A673 (cell line): ENCODE results near the gene KHDRBS1. TPM values are rescaled to one million over a fixed set of nuclear protein-coding genes. Genes with fewer than 3 reads are reported as not detected.
"Not testable (repeated sequence)": the region's sequence is repeated elsewhere in the genome, so short reads cannot be mapped to it uniquely, and the experiment has no call there.

Source experiments
- BruUV-seq: library from RNA; stranded (reverse); fragments of 400-500 nt; replicated peaks from 2 replicates; lab custom pipeline; 2021; lab: Mats Ljungman, UMichigan
- CTCF ChIA-PET: fragments of 300-600 bp; sonication (Branson Sonifier 250); formaldehyde crosslinking; loops from one replicate; lab custom pipeline; 2022; ENCODE audit warnings: antibody characterized with exemption; lab: Charles Lee
- POLR2A ChIA-PET: fragments of 300-600 bp; sonication (Branson Sonifier 250); formaldehyde crosslinking; loops from one replicate; lab custom pipeline; 2022; ENCODE audit warnings: antibody characterized with exemption; ENCODE audit not compliant: low non-redundant PET; lab: Charles Lee
- DNase-seq: peaks from one replicate; pipeline ENCODE4 v3.0.0-alpha.2; 2015; ENCODE audit warnings: low spot score
- H3K27ac ChIP-seq: fragments of 200-600 bp; sonication (generic); 2 replicates; pipeline ENCODE4 v1.5.1; 2016; ENCODE audit warnings: mixed run types, low read depth, mild to moderate bottlenecking, mixed read lengths, antibody characterized with exemption, low read length; ENCODE audit not compliant: poor library complexity, severe bottlenecking
- H3K27me3 ChIP-seq: fragments of 200-600 bp; sonication (generic); replicated peaks from 2 replicates; pipeline ENCODE4 v1.6.1; 2017; ENCODE audit warnings: mixed run types, low read depth, mild to moderate bottlenecking, mixed read lengths, antibody characterized with exemption, low read length; ENCODE audit not compliant: insufficient read depth, poor library complexity
- H3K36me3 ChIP-seq: fragments of 200-600 bp; sonication (generic); 2 replicates; pipeline ENCODE4 v1.6.1; 2016; ENCODE audit warnings: mixed run types, mild to moderate bottlenecking, mixed read lengths, antibody characterized with exemption, low read length; ENCODE audit not compliant: insufficient read depth, poor library complexity, severe bottlenecking
- H3K4me1 ChIP-seq: fragments of 200-600 bp; sonication (generic); 2 replicates; pipeline ENCODE4 v1.6.1; 2017; ENCODE audit warnings: mixed run types, mild to moderate bottlenecking, mixed read lengths, antibody characterized with exemption, low read length; ENCODE audit not compliant: insufficient read depth, poor library complexity, severe bottlenecking
- H3K4me3 ChIP-seq: fragments of 200-600 bp; sonication (generic); 2 replicates; pipeline ENCODE4 v1.5.1; 2016; ENCODE audit warnings: low read depth, mixed run types, mild to moderate bottlenecking, mixed read lengths, low read length; ENCODE audit not compliant: poor library complexity, severe bottlenecking
- H3K9me3 ChIP-seq: fragments of 200-600 bp; sonication (generic); 2 replicates; pipeline ENCODE4 v1.6.1; 2016; ENCODE audit warnings: mixed run types, low read depth, mild to moderate bottlenecking, mixed read lengths, antibody characterized with exemption, low read length; ENCODE audit not compliant: poor library complexity, severe bottlenecking
- EZH2 ChIP-seq: fragments of 200-600 bp; sonication (generic); IDR thresholded peaks from 2 replicates; pipeline ENCODE4 v1.6.1; 2017; ENCODE audit warnings: borderline replicate concordance, low read depth, mild to moderate bottlenecking, mixed read lengths, antibody characterized with exemption, low read length; ENCODE audit not compliant: poor library complexity, severe bottlenecking
- intact Hi-C: fragments of 100-400 bp; cut with micrococcal nuclease; formaldehyde crosslinking; loops from one replicate; pipeline ENCODE4 v1.10.0; 2022; ENCODE audit not compliant: unreplicated experiment
- total RNA-seq: library from RNA; stranded (reverse); gene quantifications from 2 replicates; pipeline ENCODE4 v1.2.3, GENCODE V29; 2021
- TF ChIP-seq, protein P1 (sequence below): fragments of 300-800, 200-600 bp; sonication (generic); conservative IDR thresholded peaks from 2 replicates; pipeline ENCODE4 v1.5.1; 2017; ENCODE audit warnings: low read depth, mild to moderate bottlenecking, antibody characterized with exemption, low read length, moderate library complexity, mixed read lengths

KHDRBS1 gene
- total RNA-seq, 1 experiment from 2014 or later: 226 TPM

- POLR2A ChIA-PET: no interaction called here
- Histone ChIP-seq H3K36me3 (peaks cover 38% of the 10 kb centered on the region), H3K4me3 (no peak overlapping the region), H3K27me3 (no peaks in the 10 kb centered on the region), H3K4me1 (peaks cover under 1% of the 10 kb centered on the region), H3K9me3 (no peaks in the 10 kb centered on the region), H3K27ac (no peak overlapping the region)
- no TSS peak for BruUV-seq
- intact Hi-C loops: no loop called here
- CTCF ChIA-PET: no interaction called here
- no peak for DNase-seq
- no peak for TF ChIP-seq EZH2
- TF ChIP-seq, protein P1, sequence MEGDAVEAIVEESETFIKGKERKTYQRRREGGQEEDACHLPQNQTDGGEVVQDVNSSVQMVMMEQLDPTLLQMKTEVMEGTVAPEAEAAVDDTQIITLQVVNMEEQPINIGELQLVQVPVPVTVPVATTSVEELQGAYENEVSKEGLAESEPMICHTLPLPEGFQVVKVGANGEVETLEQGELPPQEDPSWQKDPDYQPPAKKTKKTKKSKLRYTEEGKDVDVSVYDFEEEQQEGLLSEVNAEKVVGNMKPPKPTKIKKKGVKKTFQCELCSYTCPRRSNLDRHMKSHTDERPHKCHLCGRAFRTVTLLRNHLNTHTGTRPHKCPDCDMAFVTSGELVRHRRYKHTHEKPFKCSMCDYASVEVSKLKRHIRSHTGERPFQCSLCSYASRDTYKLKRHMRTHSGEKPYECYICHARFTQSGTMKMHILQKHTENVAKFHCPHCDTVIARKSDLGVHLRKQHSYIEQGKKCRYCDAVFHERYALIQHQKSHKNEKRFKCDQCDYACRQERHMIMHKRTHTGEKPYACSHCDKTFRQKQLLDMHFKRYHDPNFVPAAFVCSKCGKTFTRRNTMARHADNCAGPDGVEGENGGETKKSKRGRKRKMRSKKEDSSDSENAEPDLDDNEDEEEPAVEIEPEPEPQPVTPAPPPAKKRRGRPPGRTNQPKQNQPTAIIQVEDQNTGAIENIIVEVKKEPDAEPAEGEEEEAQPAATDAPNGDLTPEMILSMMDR: no peak
These were observed 63.8 kb downstream of the KHDRBS1 start for GRCh38 chr1:32077451-32077850.

GRCh38 chr1:32082022-32082421 is 68.4 kb downstream of the KHDRBS1 start:
- Histone ChIP-seq H3K4me3 (no peak overlapping the region), H3K36me3 (peaks cover 35% of the 10 kb centered on the region), H3K27ac (no peak overlapping the region), H3K27me3 (no peaks in the 10 kb centered on the region), H3K4me1 (no peaks in the 10 kb centered on the region), H3K9me3 (no peaks in the 10 kb centered on the region)
- ChIA-PET POLR2A (no interaction called here), CTCF (interaction anchor here (0.9 kb wide), 1 partner anchor 8 kb away, joined by 3 read pairs; no protein-coding TSS in a partner anchor)
- DNase-seq: no peak
- BruUV-seq: no TSS peak
- TF ChIP-seq, protein P1: no peak
- intact Hi-C loops: no loop called here

GRCh38 chr1:32086381-32086780 is 72.7 kb downstream of the KHDRBS1 start:
- H3K4me3 ChIP-seq, H3K4me1 ChIP-seq, intact Hi-C loops, H3K27me3 ChIP-seq, BruUV-seq, H3K27ac ChIP-seq, H3K9me3 ChIP-seq, DNase-seq, POLR2A ChIA-PET: not testable (repeated sequence)
- H3K36me3 ChIP-seq: peaks cover 22% of the 10 kb centered on the region
- CTCF ChIA-PET: interaction anchor here (0.7 kb wide), 1 partner anchor 143 kb away, joined by 4 read pairs; no protein-coding TSS in a partner anchor

DNA sequence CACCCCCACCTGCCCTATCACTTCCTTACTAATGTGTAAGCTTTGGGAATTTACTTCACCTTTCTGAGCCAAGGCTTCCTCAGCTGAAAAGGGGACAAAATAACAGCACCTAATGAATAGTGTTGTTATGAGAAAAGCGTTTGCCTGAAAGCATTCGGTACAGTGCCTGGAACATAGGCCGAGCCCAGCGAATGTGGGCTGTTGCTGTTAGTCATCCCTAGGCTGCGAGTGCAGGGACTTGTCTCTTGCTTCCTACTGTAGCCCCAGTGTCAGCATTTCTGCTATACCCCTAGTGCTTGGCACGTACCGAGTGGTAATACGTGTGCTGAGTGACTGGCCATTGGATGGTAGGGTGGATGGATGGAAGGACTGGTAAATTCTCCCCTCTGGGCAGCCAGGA is 77.5 kb downstream of the KHDRBS1 start:
- Histone ChIP-seq H3K36me3 (peaks cover 45% of the 10 kb centered on the region), H3K4me3 (no peak overlapping the region), H3K27me3 (no peaks in the 10 kb centered on the region), H3K9me3 (no peaks in the 10 kb centered on the region), H3K4me1 (no peaks in the 10 kb centered on the region), H3K27ac (no peak overlapping the region)
- no peak for TF ChIP-seq EZH2
- TF ChIP-seq, protein P1: no peak
- ChIA-PET CTCF (no interaction called here), POLR2A (no interaction called here)
- BruUV-seq: no TSS peak
- intact Hi-C loops: no loop called here
- DNase-seq: no peak
